Endothelial cell of umbilical vein (primary cell): ENCODE data around the gene SYTL3.

Experiments
- EZH2 ChIP-seq: IDR thresholded peaks from 2 replicates; pipeline ENCODE4 v1.6.1; 2012; ENCODE audit warnings: borderline replicate concordance, low read depth, mild to moderate bottlenecking, moderate library complexity, low read length, inconsistent platforms; ENCODE audit not compliant: severe bottlenecking
- FOS ChIP-seq: IDR thresholded peaks from 2 replicates; pipeline ENCODE4 v1.6.1; 2011; ENCODE audit warnings: mild to moderate bottlenecking, low read length, moderate library complexity, borderline replicate concordance; ENCODE audit not compliant: insufficient read depth
- GATA2 ChIP-seq: IDR thresholded peaks from 2 replicates; pipeline ENCODE4 v1.7.0; 2011; ENCODE audit warnings: low read depth, mild to moderate bottlenecking, moderate library complexity, mixed read lengths, low read length; ENCODE audit not compliant: insufficient read length, insufficient read depth
- JUN ChIP-seq: IDR thresholded peaks from 2 replicates; pipeline ENCODE4 v1.6.1; 2011; ENCODE audit warnings: borderline replicate concordance, low read depth; ENCODE audit not compliant: insufficient read length, insufficient read depth
- MAX ChIP-seq: IDR thresholded peaks from 2 replicates; pipeline ENCODE4 v1.6.1; 2011; ENCODE audit not compliant: insufficient read depth, insufficient read length
- MYC ChIP-seq: IDR thresholded peaks from one replicate; pipeline ENCODE4 v1.6.1; 2011; ENCODE audit warnings: mild to moderate bottlenecking, low read depth, low read length
- POLR2A ChIP-seq: IDR thresholded peaks from 2 replicates; pipeline ENCODE4 v1.6.1; 2012; ENCODE audit warnings: low read depth, mild to moderate bottlenecking, control low read depth, low read length
- POLR2AphosphoS5 ChIP-seq: IDR thresholded peaks from 2 replicates; pipeline ENCODE4 v1.6.1; 2012; ENCODE audit warnings: low read depth, mild to moderate bottlenecking, control low read depth, low read length, moderate library complexity; ENCODE audit not compliant: insufficient read depth
- TF ChIP-seq, protein P1 (sequence below), 2 donors: IDR thresholded peaks; 1 replicate in 1 of 2; 2 replicates in 1 of 2; pipeline ENCODE4 v1.5.1; 2011; ENCODE audit warnings: low read length in 2 of 2, mild to moderate bottlenecking in 2 of 2, moderate library complexity in 2 of 2, control low read depth in 1 of 2, inconsistent platforms in 1 of 2, low read depth in 1 of 2; ENCODE audit not compliant: insufficient read depth in 1 of 2; ENCODE audit errors: extremely low read depth in 1 of 2

GRCh38 chr6:158619922-158620801 is 29.7 kb upstream of the SYTL3 start:
- TF ChIP-seq EZH2 = no peak
- no peak for TF ChIP-seq POLR2A
- TF ChIP-seq, protein P1, sequence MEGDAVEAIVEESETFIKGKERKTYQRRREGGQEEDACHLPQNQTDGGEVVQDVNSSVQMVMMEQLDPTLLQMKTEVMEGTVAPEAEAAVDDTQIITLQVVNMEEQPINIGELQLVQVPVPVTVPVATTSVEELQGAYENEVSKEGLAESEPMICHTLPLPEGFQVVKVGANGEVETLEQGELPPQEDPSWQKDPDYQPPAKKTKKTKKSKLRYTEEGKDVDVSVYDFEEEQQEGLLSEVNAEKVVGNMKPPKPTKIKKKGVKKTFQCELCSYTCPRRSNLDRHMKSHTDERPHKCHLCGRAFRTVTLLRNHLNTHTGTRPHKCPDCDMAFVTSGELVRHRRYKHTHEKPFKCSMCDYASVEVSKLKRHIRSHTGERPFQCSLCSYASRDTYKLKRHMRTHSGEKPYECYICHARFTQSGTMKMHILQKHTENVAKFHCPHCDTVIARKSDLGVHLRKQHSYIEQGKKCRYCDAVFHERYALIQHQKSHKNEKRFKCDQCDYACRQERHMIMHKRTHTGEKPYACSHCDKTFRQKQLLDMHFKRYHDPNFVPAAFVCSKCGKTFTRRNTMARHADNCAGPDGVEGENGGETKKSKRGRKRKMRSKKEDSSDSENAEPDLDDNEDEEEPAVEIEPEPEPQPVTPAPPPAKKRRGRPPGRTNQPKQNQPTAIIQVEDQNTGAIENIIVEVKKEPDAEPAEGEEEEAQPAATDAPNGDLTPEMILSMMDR (IDR thresholded peaks at IDR 0.05; ENCODE audit: extremely low read depth in 1 of 2, insufficient read depth in 1 of 2, low read depth in 1 of 2, low read length in 2 of 2) = no peak
- no peak for TF ChIP-seq FOS
- TF ChIP-seq POLR2AphosphoS5 = no peak
- TF ChIP-seq MYC = no peak
- no peak for TF ChIP-seq JUN
- no peak for TF ChIP-seq MAX
- no peak for TF ChIP-seq GATA2
